HEK293 (cell line): ENCODE measurements around the gene CABCOCO1.

Source experiments
- ZNF18 ChIP-seq: fragments of 450-650 bp; formaldehyde crosslinking; IDR thresholded peaks from 2 replicates; pipeline ENCODE4 v1.5.1; 2016; ENCODE audit warnings: missing biosample characterization, missing genetic modification characterization
- ZNF423 ChIP-seq: fragments of 450-650 bp; formaldehyde crosslinking; IDR thresholded peaks from 2 replicates; pipeline ENCODE4 v1.5.1; 2016; ENCODE audit warnings: missing biosample characterization, missing genetic modification characterization

GRCh38 chr10:61787170-61787569 lies 124.4 kb downstream of the CABCOCO1 start:
- TF ChIP-seq ZNF423 (tag by site-specific recombination) (no peak), ZNF18 (no peak)
